Measurements from ENCODE around the gene NSMCE1.
A peak's percentile ranks its signal among the peaks of the same experiment; 100 is the strongest.

Gene NSMCE1

GRCh38 chr16:27182906-27183405, 85.6 kb downstream of the NSMCE1 start:
- H3K4me3 ChIP-seq (replicated peaks; ENCODE audit: low read depth, low read length): no peak overlapping the region
- no peak for TF ChIP-seq CTCF (IDR thresholded peaks at IDR 0.05; ENCODE audit: low read depth, low read length, missing control alignments)
- no peak for DNase-seq (ENCODE audit: extremely low read depth, low read depth)

- no peak for TF ChIP-seq CTCF (IDR thresholded peaks at IDR 0.05; ENCODE audit: low read depth, low read length, missing control alignments)
- H3K4me3 ChIP-seq (replicated peaks; ENCODE audit: low read depth, low read length): no peak overlapping the region
- no peak for DNase-seq (ENCODE audit: extremely low read depth, low read depth)
Observed at GRCh38 chr16:27181019-27181790, 87.4 kb downstream of the NSMCE1 start.

GRCh38 chr16:27179500-27180072, 89.0 kb downstream of the NSMCE1 start:
- peak; percentile 82 for TF ChIP-seq CTCF (IDR thresholded peaks at IDR 0.05; ENCODE audit: low read depth, low read length, missing control alignments)
- no peak for DNase-seq (ENCODE audit: extremely low read depth, low read depth)
- no peak overlapping the region for H3K4me3 ChIP-seq (replicated peaks; ENCODE audit: low read depth, low read length)

GRCh38 chr16:27177031-27177774, 91.4 kb downstream of the NSMCE1 start:
- peak; percentile 29 for DNase-seq (ENCODE audit: extremely low read depth, low read depth)
- TF ChIP-seq CTCF (IDR thresholded peaks at IDR 0.05; ENCODE audit: low read depth, low read length, missing control alignments): no peak
- H3K4me3 ChIP-seq (replicated peaks; ENCODE audit: low read depth, low read length): no peak overlapping the region

GRCh38 chr16:27175888-27176287, 92.7 kb downstream of the NSMCE1 start:
- TF ChIP-seq CTCF (IDR thresholded peaks at IDR 0.05; ENCODE audit: low read depth, low read length, missing control alignments): no peak
- DNase-seq (ENCODE audit: extremely low read depth, low read depth): no peak
- H3K4me3 ChIP-seq (replicated peaks; ENCODE audit: low read depth, low read length): no peak overlapping the region
